B cell (primary cell): ENCODE results near the gene EEF1AKMT2.

ENCODE experiments used
- EZH2 ChIP-seq: IDR thresholded peaks from 2 replicates; pipeline ENCODE4 v1.6.1; 2012; ENCODE audit warnings: borderline replicate concordance, low read depth, mild to moderate bottlenecking, moderate library complexity, low read length; ENCODE audit not compliant: insufficient read depth, poor library complexity, severe bottlenecking
- TF ChIP-seq, protein P1 (sequence below): fragments of 200-600 bp; IDR thresholded peaks from one replicate; pipeline ENCODE4 v1.8.0; 2022; ENCODE audit warnings: antibody characterized with exemption, mild to moderate bottlenecking

DNA sequence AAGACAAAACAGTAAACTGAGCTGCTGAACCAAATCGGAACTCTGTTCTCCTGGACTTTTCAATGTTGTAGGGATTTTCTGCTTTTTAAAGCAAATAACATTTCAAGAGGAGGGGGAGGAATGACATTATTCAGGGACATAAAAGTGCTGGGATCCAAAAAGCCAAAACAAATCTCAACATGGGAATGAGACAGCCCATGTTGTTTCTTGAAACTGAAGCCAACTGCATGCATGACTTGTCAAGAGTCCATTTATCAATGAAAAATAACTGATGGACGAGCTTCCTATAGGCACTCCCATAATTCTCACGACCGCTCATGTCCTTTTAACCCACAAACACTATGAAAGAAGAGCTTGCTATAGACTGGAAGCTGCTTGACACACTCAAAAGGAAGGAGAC lies 75.3 kb downstream of the EEF1AKMT2 start:
- TF ChIP-seq, protein P1, sequence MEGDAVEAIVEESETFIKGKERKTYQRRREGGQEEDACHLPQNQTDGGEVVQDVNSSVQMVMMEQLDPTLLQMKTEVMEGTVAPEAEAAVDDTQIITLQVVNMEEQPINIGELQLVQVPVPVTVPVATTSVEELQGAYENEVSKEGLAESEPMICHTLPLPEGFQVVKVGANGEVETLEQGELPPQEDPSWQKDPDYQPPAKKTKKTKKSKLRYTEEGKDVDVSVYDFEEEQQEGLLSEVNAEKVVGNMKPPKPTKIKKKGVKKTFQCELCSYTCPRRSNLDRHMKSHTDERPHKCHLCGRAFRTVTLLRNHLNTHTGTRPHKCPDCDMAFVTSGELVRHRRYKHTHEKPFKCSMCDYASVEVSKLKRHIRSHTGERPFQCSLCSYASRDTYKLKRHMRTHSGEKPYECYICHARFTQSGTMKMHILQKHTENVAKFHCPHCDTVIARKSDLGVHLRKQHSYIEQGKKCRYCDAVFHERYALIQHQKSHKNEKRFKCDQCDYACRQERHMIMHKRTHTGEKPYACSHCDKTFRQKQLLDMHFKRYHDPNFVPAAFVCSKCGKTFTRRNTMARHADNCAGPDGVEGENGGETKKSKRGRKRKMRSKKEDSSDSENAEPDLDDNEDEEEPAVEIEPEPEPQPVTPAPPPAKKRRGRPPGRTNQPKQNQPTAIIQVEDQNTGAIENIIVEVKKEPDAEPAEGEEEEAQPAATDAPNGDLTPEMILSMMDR = no peak
- TF ChIP-seq EZH2 = no peak
